Urinary bladder (tissue), 4 donors: ENCODE measurements around the gene RBSN. TPM values are rescaled to one million over a fixed set of nuclear protein-coding genes. Genes with fewer than 3 reads are reported as not detected.
"Not testable (repeated sequence)": the region's sequence is repeated elsewhere in the genome, so short reads cannot be mapped to it uniquely, and the experiment has no call there.

Experiments
- DNase-seq: peaks from one replicate; pipeline ENCODE4 v3.0.0-alpha.2; 2015; ENCODE audit errors: extremely low spot score
- H3K27ac ChIP-seq: one replicate; pipeline ENCODE4 v1.5.1; 2013; ENCODE audit warnings: low read depth, mild to moderate bottlenecking, moderate library complexity
- H3K36me3 ChIP-seq: one replicate; pipeline ENCODE4 v1.6.1; 2013; ENCODE audit warnings: mild to moderate bottlenecking, moderate library complexity; ENCODE audit not compliant: insufficient read depth
- H3K4me1 ChIP-seq: one replicate; pipeline ENCODE4 v1.6.1; 2013; ENCODE audit warnings: mild to moderate bottlenecking, moderate library complexity; ENCODE audit not compliant: insufficient read depth
- H3K4me3 ChIP-seq: one replicate; pipeline ENCODE4 v1.5.1; 2013; ENCODE audit warnings: low read depth, low read length
- WGBS: extraction: QIAGEN DNeasy Blood & Tissue Kit; methylation state at CpG from one replicate; pipeline ENCODE4 v1.1.7; 2013; 5-methylcytosine and 5-hydroxymethylcytosine counted together
- polyA plus RNA-seq: library from polyadenylated mRNA; stranded (reverse); fragments of 200-250 nt; gene quantifications from one replicate; pipeline ENCODE4 v1.2.3, GENCODE V29; 2013
- total RNA-seq: library from RNA; depleted of rRNA; stranded (reverse); fragments of >200 nt; gene quantifications from one replicate; pipeline ENCODE4 v1.2.3, GENCODE V29; 2014
- donor health status: healthy with polysubstance abuse.
- donor health status: healthy.

Gene RBSN
- total RNA-seq (34.5 TPM), polyA plus RNA-seq (16.2 TPM)

- H3K4me1 ChIP-seq: no peaks in the 10 kb centered on the region
- DNase-seq: peak; percentile 89
- WGBS: under 1% methylated on average over 72 of the region's 72 CpGs
Measured at GRCh38 chr3:15098503-15099363, at the start of gene RBSN. TSS of gene RBSN (minus strand) at chr3:15099148. CDS start at chr3:15096120, 3,028 bp downstream.

GRCh38 chr3:15148614-15149013, 49.7 kb upstream of the RBSN start:
- DNase-seq: no peak

More at GRCh38 chr3:15098503-15099363, at the start of gene RBSN:
- H3K27ac ChIP-seq: peak within 1 kb of the TSS; percentile 35
- no peaks in the 10 kb centered on the region for H3K36me3 ChIP-seq
- peak within 1 kb of the TSS; percentile 80 for H3K4me3 ChIP-seq

GRCh38 chr3:15136885-15137284, 37.9 kb upstream of the RBSN start:
- H3K4me3 ChIP-seq, H3K4me1 ChIP-seq, DNase-seq, H3K27ac ChIP-seq, H3K36me3 ChIP-seq: not testable (repeated sequence)
- 56% methylated on average over 4 of the region's 4 CpGs for WGBS

More at GRCh38 chr3:15148614-15149013, 49.7 kb upstream of the RBSN start:
- H3K4me1 ChIP-seq: no peaks in the 10 kb centered on the region
- no peak overlapping the region for H3K4me3 ChIP-seq
- WGBS: 32% methylated on average over 3 of the region's 3 CpGs
- H3K36me3 ChIP-seq: no peaks in the 10 kb centered on the region
- H3K27ac ChIP-seq: no peak overlapping the region

- not testable (repeated sequence) for DNase-seq, H3K36me3 ChIP-seq, H3K4me1 ChIP-seq, H3K4me3 ChIP-seq, H3K27ac ChIP-seq
- WGBS: 92% methylated on average over 2 of the region's 2 CpGs
Measured at GRCh38 chr3:15134968-15135367, 36.0 kb upstream of the RBSN start.

GRCh38 chr3:15128403-15128802, 29.5 kb upstream of the RBSN start:
- not testable (repeated sequence) for H3K4me1 ChIP-seq, DNase-seq, H3K27ac ChIP-seq, H3K4me3 ChIP-seq, H3K36me3 ChIP-seq
- WGBS: 11% methylated on average over 1 of the region's 4 CpGs

GRCh38 chr3:15126975-15127374, 28.0 kb upstream of the RBSN start:
- not testable (repeated sequence) for H3K4me3 ChIP-seq, H3K27ac ChIP-seq, H3K4me1 ChIP-seq, H3K36me3 ChIP-seq, DNase-seq
- 86% methylated on average over 2 of the region's 2 CpGs for WGBS

GRCh38 chr3:15122398-15122797, 23.4 kb upstream of the RBSN start:
- no peaks in the 10 kb centered on the region for H3K36me3 ChIP-seq
- no peak overlapping the region for H3K27ac ChIP-seq
- WGBS: 95% methylated on average over 4 of the region's 4 CpGs
- no peak for DNase-seq
- H3K4me1 ChIP-seq: no peaks in the 10 kb centered on the region
- H3K4me3 ChIP-seq: no peak overlapping the region

GRCh38 chr3:15121936-15122335, 23.0 kb upstream of the RBSN start:
- WGBS: 55% methylated on average over 3 of the region's 3 CpGs
- H3K27ac ChIP-seq: no peak overlapping the region
- H3K4me3 ChIP-seq: no peak overlapping the region
- no peak for DNase-seq
- no peaks in the 10 kb centered on the region for H3K36me3 ChIP-seq
- H3K4me1 ChIP-seq: no peaks in the 10 kb centered on the region

- Histone ChIP-seq H3K4me3 (no peak overlapping the region), H3K4me1 (no peaks in the 10 kb centered on the region), H3K27ac (no peak overlapping the region), H3K36me3 (no peaks in the 10 kb centered on the region)
- WGBS: 43% methylated on average over 2 of the region's 2 CpGs
- no peak for DNase-seq
Measured at GRCh38 chr3:15120986-15121385, 22.0 kb upstream of the RBSN start.

GRCh38 chr3:15117011-15117410, 18.1 kb upstream of the RBSN start:
- Histone ChIP-seq H3K27ac (no peak overlapping the region), H3K36me3 (no peaks in the 10 kb centered on the region), H3K4me1 (no peaks in the 10 kb centered on the region), H3K4me3 (no peak overlapping the region)
- 89% methylated on average over 3 of the region's 3 CpGs for WGBS
- DNase-seq: no peak

GRCh38 chr3:15116032-15116669, 17.2 kb upstream of the RBSN start:
- WGBS: 96% methylated on average over 2 of the region's 2 CpGs
- Histone ChIP-seq H3K4me1 (no peaks in the 10 kb centered on the region), H3K27ac (no peak overlapping the region), H3K36me3 (no peaks in the 10 kb centered on the region), H3K4me3 (no peak overlapping the region)
- DNase-seq: no peak

- H3K27ac ChIP-seq: no peak overlapping the region
- DNase-seq: no peak
- no peaks in the 10 kb centered on the region for H3K36me3 ChIP-seq
- WGBS: 57% methylated on average over 10 of the region's 10 CpGs
- no peak overlapping the region for H3K4me3 ChIP-seq
- no peaks in the 10 kb centered on the region for H3K4me1 ChIP-seq
Measured at GRCh38 chr3:15114466-15115358, 15.8 kb upstream of the RBSN start.

GRCh38 chr3:15113884-15114283, 14.9 kb upstream of the RBSN start:
- no peak overlapping the region for H3K27ac ChIP-seq
- H3K4me1 ChIP-seq: no peaks in the 10 kb centered on the region
- H3K4me3 ChIP-seq: no peak overlapping the region
- WGBS: 76% methylated on average over 3 of the region's 3 CpGs
- H3K36me3 ChIP-seq: no peaks in the 10 kb centered on the region
- no peak for DNase-seq
